HG03135 (cell line): ENCODE measurements around the gene WWOX.

Experiments used
- ATAC-seq: cut with Tn5 transposase; IDR thresholded peaks from one replicate; pipeline ENCODE4 v1.9.1; 2021; ENCODE audit warnings: mild to moderate bottlenecking, moderate library complexity; ENCODE audit not compliant: unreplicated experiment

Gene WWOX

DNA sequence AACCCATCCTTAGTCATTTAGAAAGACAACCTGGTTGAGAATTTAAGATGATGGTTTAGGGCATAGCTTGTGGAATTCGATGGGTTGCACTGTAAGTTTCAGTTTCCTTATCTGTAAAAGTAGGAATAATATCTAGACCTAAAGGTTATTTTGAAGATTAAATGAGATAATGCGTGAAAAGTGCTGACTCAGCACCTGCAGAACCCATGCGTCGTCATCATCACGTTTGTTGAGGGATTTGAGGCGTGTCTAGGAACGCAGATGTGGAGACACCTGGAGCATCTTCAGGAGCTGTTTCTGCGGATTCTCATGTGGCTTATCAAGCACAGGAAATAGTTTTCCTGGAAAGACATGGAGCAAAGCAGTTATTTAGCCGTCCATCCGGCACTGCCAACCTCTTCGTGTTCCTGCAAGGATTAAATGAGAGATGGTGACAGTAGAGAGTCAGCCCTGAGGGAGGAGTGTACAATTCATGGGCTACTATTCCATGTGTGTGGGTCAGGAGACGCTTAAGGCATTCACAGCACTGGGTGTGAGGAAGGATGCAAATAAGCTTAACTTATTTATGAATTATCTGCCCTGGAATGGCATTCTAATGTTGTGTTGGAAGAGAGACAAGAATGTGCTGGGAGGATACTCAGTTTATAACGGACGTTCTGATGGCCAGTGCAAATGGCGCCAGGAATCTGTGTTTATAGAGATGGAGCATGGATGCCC, 965.0 kb downstream of the WWOX start:
- ATAC-seq, result no peak

DNA sequence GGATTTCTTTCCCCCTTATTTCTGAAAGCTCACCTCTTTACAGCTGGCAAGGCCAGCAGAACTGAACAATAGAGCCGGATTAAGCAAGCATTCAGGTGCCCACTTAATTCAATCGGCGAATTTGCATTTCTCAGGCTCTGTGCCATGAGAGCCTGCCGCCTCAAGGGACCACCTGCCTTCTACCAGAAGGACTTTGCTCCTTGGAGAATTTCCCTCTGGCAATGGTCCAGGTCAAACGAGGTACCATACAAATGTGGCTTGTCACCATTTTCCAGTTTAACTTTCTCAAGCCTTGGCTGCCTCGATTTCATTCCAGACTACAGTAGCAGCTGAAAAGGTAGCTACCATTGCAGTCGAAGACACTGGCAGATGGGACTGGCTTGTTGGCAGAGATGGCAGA, 967.1 kb downstream of the WWOX start:
- no peak for ATAC-seq

DNA sequence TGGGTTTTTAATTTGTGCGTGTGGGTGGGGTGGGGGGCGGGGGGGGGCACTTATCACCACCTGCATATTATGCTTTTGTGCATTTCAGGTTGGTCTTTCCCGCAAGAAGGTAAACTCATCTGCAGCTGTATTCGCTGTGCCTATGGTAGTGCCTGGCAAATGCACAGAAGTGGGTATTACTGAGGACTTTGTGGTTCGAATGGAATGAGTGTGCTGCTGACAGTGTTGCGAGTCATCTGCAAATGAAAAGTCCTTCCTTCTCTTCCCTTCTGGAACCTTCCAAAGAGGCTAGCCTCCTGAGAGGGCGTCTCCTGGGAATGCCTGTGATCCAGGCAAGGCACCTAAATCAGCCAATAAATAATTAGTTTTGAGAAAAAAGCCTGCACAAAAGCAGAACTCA, 968.1 kb downstream of the WWOX start:
- ATAC-seq, result no peak

DNA sequence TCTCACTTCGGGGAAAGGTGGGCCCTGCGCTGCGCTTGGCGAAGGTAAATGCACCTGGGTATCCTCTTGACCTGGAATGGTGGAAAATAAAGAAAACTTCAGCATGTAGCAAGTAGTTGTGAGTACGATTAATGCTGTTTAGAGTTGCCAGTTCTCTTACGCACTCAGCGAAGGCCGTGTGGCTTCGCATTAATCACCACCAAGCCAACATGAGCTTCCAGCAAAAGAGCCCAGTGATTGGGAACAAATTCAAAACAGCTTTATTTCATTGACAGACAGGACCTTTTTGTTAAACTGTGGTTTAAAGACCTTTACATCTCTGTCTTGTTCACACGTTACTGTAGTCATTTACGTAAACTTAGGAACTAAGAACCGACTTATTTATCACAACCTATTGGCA, 969.7 kb downstream of the WWOX start:
- ATAC-seq, result no peak

DNA sequence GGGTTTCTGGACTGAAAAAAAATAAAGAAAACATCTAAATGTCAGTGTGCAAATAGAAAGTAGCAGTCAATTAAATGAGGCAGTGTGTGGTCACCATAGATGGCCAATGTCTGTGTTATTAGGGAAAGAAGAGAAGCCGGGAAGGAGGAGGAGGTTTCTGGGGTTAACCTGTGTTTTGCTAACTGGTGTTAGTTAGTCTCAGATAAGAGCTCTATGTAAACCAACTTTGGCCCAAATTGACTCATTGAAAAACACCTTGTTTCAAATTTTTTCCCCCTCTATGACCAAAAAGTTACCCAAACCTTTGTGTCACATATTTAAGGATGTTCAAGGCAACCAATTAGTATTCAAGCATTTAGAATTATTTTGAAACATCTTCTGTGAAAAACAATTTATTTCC, 970.2 kb downstream of the WWOX start:
- ATAC-seq, result no peak

DNA sequence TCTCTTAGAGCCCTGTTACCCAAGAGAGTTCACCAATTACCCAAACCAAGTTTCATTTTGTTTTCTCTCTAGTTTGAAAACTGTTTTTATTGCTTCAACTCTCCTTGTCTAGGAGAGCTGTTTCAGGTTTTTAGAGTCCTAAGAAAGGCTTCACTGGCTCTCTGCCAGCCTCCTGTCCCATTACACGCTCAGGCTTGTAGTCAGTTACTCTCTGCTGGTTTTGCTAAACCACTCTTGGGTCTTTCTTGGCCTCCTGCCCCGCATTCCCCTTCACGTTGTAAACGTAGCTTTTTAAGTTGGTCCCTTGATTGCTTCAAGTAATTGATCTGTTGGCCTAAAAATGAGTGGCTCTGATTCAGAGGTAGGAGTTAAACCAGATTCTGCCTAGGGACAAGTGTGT, 972.0 kb downstream of the WWOX start:
- ATAC-seq, result no peak

DNA sequence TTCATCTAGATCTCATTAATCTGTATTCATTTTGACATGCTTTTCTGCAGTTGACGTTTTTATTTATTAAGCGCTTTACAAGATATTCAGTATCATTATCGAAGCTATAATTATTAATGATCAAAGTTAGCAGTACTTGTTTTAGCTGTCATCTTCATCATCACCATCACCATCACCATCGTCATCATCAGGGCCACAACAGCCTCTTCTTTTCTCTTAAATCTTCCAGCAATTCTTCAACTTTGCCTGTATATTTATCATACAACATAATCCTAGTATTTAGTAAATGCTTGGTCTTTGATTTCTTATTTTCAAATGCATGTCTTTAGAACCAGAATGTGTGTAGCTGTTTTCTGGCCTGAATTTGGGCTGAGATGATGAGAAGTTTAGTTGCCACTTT, 973.1 kb downstream of the WWOX start:
- no peak for ATAC-seq

DNA sequence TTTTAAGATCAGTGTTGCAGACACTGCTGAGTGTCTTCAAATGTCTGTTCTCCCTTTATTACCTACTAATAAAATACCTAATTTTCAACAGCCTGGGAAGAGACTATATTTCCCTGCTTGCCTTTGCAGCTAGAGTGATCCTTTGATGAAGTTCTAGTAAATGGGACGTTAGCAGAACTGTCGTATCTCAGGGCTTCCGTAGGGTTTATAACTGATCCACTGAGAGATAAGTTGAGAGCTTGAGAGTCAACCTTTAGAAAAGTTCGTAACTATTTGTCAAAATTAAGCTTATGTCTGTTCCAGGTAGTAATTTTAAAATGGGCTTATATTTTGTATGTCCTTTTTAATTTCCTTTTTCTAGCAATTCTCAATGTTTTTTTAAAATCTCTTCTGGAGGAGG, 974.1 kb downstream of the WWOX start:
- no peak for ATAC-seq

DNA sequence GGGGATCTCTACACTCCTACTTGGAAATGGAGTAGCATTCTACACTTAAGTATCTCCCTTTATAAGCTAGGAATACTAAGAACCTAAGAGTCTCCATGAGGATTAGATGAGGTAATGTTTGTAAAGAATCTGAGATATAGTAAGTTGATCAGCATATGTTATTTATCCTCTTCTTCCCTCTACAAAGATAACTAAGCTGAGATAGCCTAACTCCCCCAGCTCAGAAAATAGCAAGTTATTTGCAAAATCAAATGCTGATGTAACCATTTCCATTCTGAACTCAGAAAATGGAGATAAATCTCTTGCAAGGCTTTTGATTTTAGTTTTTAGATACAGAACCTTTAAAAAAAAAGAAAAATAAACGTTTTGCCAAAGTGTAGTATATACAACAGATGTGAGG, 975.1 kb downstream of the WWOX start:
- no peak for ATAC-seq

DNA sequence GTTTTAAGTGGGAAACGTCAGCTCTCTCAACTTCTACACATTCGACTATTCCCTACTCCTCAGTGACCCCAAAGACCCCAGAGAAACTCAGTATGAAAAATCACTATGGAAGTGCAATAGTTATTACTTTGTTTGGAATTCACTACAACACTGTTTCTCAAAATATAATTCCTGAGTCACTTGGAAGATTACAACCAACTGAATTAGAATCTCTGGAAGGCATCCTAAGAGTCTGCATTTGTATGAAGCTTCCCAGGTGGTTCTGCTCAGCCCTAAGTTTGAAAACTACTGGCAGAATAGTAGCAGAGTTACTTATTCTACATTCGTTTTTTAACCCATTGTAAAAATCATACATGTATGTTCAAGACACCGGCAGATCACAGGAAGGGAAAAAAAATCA, 975.5 kb downstream of the WWOX start:
- ATAC-seq, result no peak

DNA sequence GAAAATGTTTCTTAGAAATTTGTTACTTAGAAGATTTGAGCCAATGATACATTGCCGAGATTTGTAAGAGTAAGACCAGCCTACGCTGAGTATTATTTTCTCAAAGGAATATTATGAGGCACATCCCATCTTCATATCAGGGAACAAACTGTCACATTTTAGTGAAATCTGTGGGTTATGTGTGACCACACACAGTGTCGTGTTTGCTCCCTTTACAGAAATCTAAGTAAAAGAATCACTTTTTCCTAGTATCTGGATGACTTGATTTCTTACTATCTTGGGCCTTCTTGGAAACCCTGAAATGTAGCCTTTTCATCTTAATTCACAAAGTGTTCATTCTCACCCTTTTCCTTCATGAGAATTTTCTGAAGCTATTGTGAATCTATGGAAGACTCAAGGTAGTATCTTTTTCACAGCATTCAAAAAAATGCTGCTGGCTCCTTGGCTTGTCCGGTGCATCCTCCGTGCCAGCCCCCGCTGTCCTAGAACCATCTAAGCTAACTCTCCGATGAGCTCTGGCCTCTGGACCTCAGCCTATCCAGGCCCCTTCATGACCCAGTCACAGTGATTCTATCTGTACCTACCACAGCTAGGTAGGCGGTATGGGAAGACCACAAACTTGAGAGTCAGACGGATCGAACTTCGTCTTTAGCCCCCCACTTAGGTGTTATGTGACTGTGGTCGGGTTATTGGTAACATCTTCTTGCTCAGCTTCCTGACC, 976.8 kb downstream of the WWOX start:
- ATAC-seq, result no peak

DNA sequence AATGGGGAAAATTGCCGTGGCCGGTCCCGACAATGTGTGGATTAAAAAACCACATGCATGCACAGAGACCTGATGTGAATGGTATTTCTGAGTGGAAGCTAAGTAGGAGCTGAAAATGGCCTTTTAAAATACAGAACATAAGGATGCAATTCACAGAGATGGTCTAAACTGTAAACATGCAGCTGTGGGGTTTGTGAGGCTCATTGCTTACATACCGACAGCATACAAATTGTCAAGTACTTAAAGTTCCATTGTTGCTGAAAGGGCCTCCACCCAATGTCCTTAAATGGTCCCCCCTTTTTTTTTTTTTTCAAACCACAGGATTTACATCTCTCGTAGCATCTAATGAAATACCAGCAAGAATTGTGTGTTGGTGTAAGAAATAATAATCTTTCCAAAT, 977.9 kb downstream of the WWOX start:
- ATAC-seq, result no peak

DNA sequence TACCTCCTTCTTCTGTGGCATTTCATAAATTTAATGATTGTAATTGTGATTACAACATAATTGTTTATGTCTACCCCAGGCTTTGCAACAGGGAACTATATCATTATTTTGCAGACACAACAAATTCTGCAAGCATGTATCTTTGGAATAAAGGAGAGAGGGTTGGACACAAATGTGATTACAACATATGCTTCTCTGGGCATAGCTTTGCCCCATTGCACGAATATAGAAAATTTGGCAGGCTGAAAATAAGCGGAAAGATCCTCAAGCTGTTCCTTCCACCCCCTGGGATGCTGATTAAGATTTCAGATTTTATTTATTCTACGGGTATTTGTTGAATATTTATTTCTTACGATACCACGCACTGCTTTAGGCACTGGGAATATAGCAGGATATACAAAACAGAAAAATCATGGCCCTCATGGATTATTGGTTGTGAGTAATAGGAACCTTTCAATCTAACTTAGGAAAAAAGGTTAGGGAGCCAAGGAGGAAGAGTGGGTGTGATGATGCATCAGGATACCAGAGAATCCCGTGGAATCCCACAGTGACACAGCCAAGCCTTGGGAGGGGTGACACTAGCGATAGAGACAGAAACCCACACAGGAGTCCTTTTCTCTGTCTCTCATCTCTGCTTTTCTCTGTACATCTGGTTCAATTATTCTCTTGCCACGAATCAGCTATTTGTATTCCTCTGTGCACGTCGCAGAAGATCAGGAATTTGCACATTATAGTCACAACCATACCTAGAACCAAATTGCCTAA, 980.4 kb downstream of the WWOX start:
- no peak for ATAC-seq

DNA sequence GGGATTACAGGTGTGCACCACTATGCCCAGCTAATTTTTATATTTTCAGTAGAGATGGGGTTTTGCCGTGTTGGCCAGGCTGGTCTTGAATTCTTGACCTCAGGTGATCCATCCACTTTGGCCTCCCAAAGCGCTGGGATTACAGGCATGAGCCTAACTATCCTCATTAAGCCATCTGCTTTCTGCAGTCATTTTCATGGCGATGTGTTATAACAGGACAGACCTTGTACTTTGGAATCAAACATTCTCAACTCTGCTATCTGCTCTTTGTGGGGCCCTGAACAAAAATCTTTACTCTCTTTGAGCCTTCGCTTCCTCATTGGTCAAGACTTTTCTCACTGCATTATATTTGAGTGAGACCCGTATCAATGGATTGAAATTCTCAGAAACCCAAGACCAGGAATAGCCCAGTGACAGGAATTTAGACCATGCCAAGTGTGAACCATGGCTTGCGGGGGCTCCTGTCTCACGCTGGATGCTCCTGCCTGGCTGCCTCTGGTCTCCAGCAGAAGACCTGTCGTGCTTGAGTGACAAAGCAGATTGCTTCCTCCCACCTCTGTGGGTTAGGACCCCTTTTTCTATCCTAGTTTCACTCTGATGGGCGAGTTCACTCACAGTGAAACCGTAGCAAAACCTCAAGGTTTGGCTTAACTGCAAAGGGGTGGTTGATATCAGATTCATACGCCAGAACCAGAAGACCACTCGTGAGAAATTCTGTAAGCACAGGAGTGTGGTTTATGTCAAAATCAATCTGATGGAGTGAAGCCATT, 982.0 kb downstream of the WWOX start:
- no peak for ATAC-seq

DNA sequence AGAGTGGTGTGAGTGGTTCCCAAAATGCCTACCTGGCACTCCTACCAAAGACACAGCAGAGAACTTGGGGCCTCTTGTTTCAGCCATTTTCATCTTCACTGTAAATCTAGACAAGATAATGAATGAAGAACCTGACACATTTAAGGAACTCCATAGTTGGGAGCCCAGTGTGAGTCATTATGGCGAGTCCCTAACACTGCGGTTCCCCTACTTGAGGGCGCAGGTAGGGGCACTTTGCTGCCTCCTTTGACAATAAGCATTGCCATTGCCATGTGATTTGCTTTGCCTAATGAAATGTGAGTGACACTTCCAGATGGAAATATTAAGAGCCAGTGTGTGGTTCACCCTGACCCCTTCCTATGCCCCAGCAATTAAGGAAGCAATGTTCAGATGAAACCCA, 983.5 kb downstream of the WWOX start:
- ATAC-seq, result no peak

DNA sequence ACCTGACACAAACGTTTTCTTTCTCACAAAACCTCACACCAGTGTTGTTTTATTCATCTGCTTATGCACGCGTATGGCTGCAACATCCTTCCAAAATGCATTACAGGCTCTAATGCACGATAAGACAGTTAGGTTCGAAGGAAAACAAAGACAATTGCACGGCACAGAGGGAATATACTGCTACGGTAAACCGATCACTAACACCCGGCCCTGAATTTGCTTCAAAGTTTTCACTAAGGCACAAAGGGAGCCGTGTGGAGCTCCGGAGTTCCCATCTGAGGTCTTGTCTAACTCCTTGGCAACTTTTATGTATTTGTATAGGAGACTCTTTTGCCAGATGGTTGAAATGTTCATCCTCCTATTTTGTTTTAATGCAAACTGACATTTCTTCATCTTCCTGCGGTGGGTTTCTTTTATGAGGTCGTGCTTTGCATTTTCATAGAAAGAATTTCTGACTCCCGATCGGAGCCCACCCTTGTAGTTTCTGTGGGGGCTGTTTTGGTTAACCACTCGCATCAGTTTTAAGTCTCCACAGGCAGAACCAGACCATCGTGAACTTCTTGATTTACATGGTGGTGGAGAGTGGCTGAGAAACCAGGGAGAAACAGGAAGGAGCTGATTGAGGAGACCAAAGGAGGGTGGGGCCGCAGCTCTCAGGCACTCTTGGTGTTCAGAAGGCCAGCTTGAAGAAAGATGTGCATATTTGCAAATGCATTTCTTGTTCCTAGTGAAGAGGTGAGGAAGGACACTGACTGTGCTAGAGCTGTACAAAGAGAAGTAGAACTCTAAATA, 984.2 kb downstream of the WWOX start:
- ATAC-seq, result no peak

DNA sequence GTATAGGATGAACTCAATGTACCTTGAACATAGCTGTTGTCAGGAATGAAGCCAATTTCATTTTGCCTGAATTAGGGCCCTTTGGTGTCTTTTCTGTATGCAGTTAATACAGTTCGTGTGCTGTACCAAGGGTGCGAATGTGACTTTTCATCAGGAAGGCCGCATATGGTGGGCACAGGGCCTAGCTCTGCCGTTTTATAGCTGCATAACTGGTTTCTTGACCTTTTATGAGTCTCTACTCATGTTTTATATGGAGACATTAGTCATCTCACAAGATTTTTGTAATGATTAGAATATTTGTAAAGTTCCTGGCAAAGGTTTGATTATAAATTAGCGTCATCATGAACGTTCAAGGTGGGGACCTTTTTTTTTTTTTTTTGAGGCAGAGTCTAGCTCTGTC, 989.5 kb downstream of the WWOX start:
- no peak for ATAC-seq

DNA sequence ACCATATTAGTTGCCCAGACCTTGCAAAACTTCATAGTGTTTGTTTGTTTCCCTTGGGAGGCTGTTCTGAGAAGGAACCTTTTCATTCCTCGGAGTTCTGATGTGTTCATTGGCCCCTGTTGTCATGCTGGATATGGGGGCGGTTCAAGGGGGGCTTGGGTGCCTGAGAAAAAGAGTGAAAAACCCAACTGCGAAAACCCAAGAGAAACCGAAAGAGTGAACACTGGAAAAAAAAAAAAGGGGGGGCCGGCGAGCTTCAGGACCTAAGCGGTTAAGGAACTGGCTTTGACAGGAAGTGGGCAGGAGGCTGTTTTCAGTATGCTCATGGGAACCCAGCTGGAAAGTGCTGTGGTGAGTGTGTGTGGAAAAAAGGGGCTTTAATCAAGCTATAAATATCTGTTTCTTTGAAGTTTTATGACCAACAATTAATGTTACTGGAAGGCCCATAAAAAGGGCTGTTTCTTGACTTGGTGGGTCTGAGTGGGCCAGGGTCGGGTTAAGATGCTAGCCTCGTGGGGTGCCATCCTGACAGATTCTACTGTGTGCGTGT, 990.4 kb downstream of the WWOX start:
- peak; percentile 68 for ATAC-seq

DNA sequence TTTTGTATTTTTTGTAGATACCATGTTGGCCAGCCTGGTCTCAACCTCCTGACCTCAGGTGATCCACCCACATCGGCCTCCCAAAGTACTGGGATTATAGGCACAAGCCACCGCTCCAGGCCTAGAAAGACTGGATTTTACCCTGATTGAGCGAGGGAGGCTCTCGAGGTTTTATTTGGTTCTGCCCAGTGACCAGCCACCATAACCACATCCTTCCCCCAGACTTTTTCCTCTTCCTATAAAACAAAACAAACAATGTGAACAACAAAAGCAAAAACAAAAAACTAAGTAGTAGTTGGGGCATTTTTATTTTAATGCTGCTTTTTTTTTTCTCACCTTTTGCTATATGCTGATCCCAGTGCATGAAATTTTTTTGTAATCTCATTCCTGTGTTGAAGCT, 991.5 kb downstream of the WWOX start:
- no peak for ATAC-seq

DNA sequence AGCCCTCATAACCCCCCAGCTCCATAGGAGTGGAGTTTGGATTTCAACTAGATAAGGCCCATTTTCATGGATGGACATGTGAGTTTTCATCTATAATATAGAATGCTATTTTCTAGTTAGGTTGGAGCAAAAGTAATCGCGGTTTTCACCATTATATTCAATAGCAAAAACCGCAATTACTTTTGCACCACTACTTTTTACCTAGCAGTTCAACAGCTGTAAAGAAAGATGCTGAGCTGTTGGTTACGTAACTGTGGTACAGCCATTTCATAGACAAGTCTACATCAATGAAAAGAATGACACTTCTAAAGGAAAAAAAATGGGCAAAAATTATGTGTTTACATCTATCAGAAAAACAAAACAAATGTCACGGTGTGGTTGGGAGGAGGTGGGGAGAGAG, 993.4 kb downstream of the WWOX start:
- no peak for ATAC-seq
